ENCODE results near the gene LIFR. TPM values are rescaled to one million over a fixed set of nuclear protein-coding genes. Genes with fewer than 3 reads are reported as not detected.

Gene LIFR
- total and polyA plus RNA-seq, 3 donors from 2014 or later = 19.7 to 63.9 (median 49.9) TPM

GRCh38 chr5:38468978-38469706, 87.3 kb downstream of the LIFR start:
- H3K36me3 ChIP-seq (ENCODE audit: low read depth, missing control alignments) = no peaks in the 10 kb centered on the region
- H3K9me3 ChIP-seq = no peaks in the 10 kb centered on the region
- intact Hi-C loops (cut with DNase I; ENCODE audit: low total_unique reads) = loop anchor here (10.0 kb wide), 1 partner anchor 86 kb away; the partner anchor contains the start of gene LIFR
- no peak for TF ChIP-seq CTCF (IDR thresholded peaks at IDR 0.05)
- no peak for TF ChIP-seq POLR2A (IDR thresholded peaks at IDR 0.05)
- H3K27me3 ChIP-seq = no peaks in the 10 kb centered on the region
- H3K27ac ChIP-seq = peak overlapping the region; percentile 77 to 84
- WGBS, 2 donors = 43 to 55% methylated on average over 18 of the region's 18 CpGs
- peaks cover 51% of the 10 kb centered on the region for H3K4me1 ChIP-seq
- peak; percentile 81 for DNase-seq
- no peak overlapping the region for H3K4me3 ChIP-seq

DNA sequence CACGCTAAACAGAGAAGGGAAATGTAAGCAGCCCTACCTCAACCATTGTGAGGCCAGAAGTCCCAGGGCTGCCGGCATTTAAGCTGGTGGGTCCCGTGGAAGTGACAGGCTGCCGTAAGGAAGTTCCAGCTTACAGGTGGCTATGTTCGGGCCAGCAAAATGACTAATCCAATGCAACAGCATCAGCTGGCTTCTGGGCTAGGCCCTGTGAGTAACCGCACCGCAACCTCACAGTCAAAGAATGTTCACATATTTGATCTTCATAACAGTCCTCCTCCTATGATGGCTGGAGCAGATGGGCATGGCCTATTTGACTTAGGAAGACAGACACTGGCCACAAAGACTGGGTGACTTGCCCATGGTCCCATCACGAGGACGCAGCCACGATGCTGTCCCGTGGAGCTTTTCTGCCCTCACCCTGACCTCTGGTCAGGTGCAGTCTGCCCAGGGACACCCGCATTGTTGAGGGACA, 88.2 kb downstream of the LIFR start:
- 70 to 78% methylated on average over 9 to 12 of the region's 12 CpGs for WGBS, 2 donors

GRCh38 chr5:38467353-38468040, 88.9 kb downstream of the LIFR start:
- WGBS, 2 donors = 29 to 37% methylated on average over 20 to 22 of the region's 22 CpGs
- peaks cover 54% of the 10 kb centered on the region for H3K4me1 ChIP-seq
- intact Hi-C loops (cut with DNase I; ENCODE audit: low total_unique reads) = loop anchor here (10.0 kb wide), 1 partner anchor 87 kb away; the partner anchor contains the start of gene LIFR

More for the DNA sequence above, 88.2 kb downstream of the LIFR start:
- intact Hi-C loops (cut with DNase I; ENCODE audit: low total_unique reads) = loop anchor here (10.0 kb wide), 1 partner anchor 87 kb away; the partner anchor contains the start of gene LIFR
- Histone ChIP-seq H3K4me3 (no peak overlapping the region), H3K4me1 (peaks cover 60% of the 10 kb centered on the region), H3K27me3 (no peaks in the 10 kb centered on the region), H3K36me3 (ENCODE audit: low read depth, missing control alignments) (no peaks in the 10 kb centered on the region), H3K9me3 (no peaks in the 10 kb centered on the region), H3K27ac (peak overlapping the region; percentile 77 to 84)
- no peak for DNase-seq
- TF ChIP-seq POLR2A (IDR thresholded peaks at IDR 0.05) (no peak), CTCF (IDR thresholded peaks at IDR 0.05) (no peak)

More at GRCh38 chr5:38467353-38468040, 88.9 kb downstream of the LIFR start:
- Histone ChIP-seq H3K9me3 (no peaks in the 10 kb centered on the region), H3K4me3 (no peak overlapping the region), H3K27ac (peak overlapping the region; percentile 77 to 84), H3K36me3 (ENCODE audit: low read depth, missing control alignments) (no peaks in the 10 kb centered on the region), H3K27me3 (no peaks in the 10 kb centered on the region)
- TF ChIP-seq POLR2A (IDR thresholded peaks at IDR 0.05) (no peak), CTCF (IDR thresholded peaks at IDR 0.05) (no peak)
- DNase-seq = peak; percentile 80
